NT2/D1 (cell line): ENCODE results near the gene ARHGAP42.
"Not testable (repeated sequence)": the region's sequence is repeated elsewhere in the genome, so short reads cannot be mapped to it uniquely, and the experiment has no call there.

ENCODE experiments used
- DNase-seq: peaks from one replicate; pipeline ENCODE4 v3.0.0-alpha.2; 2011; ENCODE audit warnings: low read depth, low spot score
- H3K27me3 ChIP-seq: 2 replicates; pipeline ENCODE4 v1.6.0; 2011; ENCODE audit warnings: mild to moderate bottlenecking; ENCODE audit not compliant: insufficient read length, insufficient read depth
- H3K36me3 ChIP-seq: 2 replicates; pipeline ENCODE4 v1.6.1; 2011; ENCODE audit warnings: mild to moderate bottlenecking, low read length, mixed read lengths; ENCODE audit not compliant: insufficient read depth, insufficient read length
- H3K4me1 ChIP-seq: 2 replicates; pipeline ENCODE4 v1.5.1; 2011; ENCODE audit not compliant: insufficient read depth, insufficient read length
- H3K4me3 ChIP-seq: 2 replicates; pipeline ENCODE4 v1.5.1; 2011; ENCODE audit warnings: low read depth; ENCODE audit not compliant: insufficient read length
- H3K9ac ChIP-seq: 2 replicates; pipeline ENCODE4 v1.6.0; 2011; ENCODE audit warnings: low read depth; ENCODE audit not compliant: insufficient read length
- H3K9me3 ChIP-seq: 2 replicates; pipeline ENCODE4 v1.5.1; 2011; ENCODE audit warnings: mild to moderate bottlenecking, low read length; ENCODE audit not compliant: insufficient read depth
- SUZ12 ChIP-seq: IDR thresholded peaks from 2 replicates; pipeline ENCODE4 v1.6.1; 2011; ENCODE audit not compliant: insufficient read length, insufficient read depth; ENCODE audit errors: extremely low read depth
- YY1 ChIP-seq: IDR thresholded peaks from 2 replicates; pipeline ENCODE4 v1.6.1; 2011; ENCODE audit not compliant: insufficient read length, insufficient read depth
- ZNF274 ChIP-seq: IDR thresholded peaks from 2 replicates; pipeline ENCODE4 v1.6.1; 2011; ENCODE audit warnings: mild to moderate bottlenecking, low read depth, low read length

ARHGAP42 gene

GRCh38 chr11:101010899-101011298 lies 323.8 kb downstream of the ARHGAP42 start:
- no peak overlapping the region for H3K4me3 ChIP-seq
- TF ChIP-seq YY1 (no peak), ZNF274 (no peak), SUZ12 (no peak)
- H3K36me3 ChIP-seq = no peaks in the 10 kb centered on the region
- H3K9ac ChIP-seq = no peak overlapping the region
- no peaks in the 10 kb centered on the region for H3K9me3 ChIP-seq
- H3K27me3 ChIP-seq = no peaks in the 10 kb centered on the region
- H3K4me1 ChIP-seq = no peaks in the 10 kb centered on the region
- peak; percentile 27 for DNase-seq

DNA sequence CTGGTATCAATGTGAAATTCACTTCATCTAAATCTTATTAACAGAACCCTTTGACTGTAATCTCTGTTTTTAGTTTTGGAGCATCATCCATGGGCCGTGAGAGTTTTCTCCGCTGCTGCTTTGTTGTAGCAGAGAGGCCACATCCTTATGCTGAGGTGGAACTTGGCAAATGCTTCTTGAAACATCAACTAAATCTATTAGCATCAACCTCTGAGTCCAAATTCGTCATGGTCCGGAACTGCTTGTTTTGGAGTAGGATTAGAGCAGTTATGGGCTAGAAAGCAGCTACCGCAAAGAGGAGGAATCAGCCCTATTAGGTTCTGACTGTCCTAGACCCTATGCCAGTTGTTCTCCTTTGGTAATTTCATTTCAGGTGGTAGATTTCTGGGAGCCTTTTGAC lies 324.8 kb downstream of the ARHGAP42 start:
- no peaks in the 10 kb centered on the region for H3K9me3 ChIP-seq
- no peaks in the 10 kb centered on the region for H3K36me3 ChIP-seq
- no peak for DNase-seq
- H3K4me1 ChIP-seq = no peaks in the 10 kb centered on the region
- no peaks in the 10 kb centered on the region for H3K27me3 ChIP-seq
- H3K4me3 ChIP-seq = no peak overlapping the region
- no peak overlapping the region for H3K9ac ChIP-seq
- no peak for TF ChIP-seq SUZ12
- no peak for TF ChIP-seq YY1
- TF ChIP-seq ZNF274 = no peak

- H3K9me3 ChIP-seq, H3K36me3 ChIP-seq, H3K4me1 ChIP-seq, DNase-seq, H3K27me3 ChIP-seq, H3K4me3 ChIP-seq, H3K9ac ChIP-seq: not testable (repeated sequence)
These were observed 326.6 kb downstream of the ARHGAP42 start for GRCh38 chr11:101013702-101014101.

DNA sequence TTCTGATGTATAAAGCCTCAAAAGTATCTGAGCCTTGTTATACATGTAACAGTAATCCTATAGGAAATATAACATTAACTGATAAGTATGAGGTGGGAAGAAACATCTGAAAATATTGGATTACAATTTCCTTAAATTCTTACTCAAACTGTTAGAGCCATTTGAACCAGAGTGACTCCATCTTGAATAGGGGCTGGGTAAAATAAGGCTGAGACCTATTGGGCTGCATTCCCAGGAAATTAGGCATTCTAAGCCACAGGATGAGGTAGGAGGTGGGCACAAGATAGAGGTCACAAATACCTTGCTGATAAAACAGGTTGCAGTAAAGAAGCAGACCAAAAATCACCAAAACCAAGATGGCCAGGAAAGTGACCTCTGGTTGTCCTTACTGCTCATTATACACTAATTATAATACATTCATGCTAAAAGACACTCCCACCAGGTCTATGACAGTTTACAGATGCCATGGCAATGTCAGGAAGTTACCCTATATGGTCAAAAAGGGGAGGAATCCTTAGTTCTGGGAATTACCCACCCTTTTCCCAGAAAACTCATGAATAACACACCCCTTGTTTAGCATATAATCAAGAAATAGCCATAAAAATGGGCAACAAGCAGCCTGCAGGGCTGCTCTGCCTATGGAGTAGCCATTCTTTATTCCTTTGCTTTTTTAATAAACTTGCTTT lies 327.7 kb downstream of the ARHGAP42 start:
- TF ChIP-seq ZNF274 (no peak), SUZ12 (no peak), YY1 (no peak)
- H3K27me3 ChIP-seq = no peaks in the 10 kb centered on the region
- H3K9me3 ChIP-seq = no peaks in the 10 kb centered on the region
- no peak for DNase-seq
- no peaks in the 10 kb centered on the region for H3K4me1 ChIP-seq
- H3K9ac ChIP-seq = no peak overlapping the region
- H3K36me3 ChIP-seq = no peaks in the 10 kb centered on the region
- no peak overlapping the region for H3K4me3 ChIP-seq

DNA sequence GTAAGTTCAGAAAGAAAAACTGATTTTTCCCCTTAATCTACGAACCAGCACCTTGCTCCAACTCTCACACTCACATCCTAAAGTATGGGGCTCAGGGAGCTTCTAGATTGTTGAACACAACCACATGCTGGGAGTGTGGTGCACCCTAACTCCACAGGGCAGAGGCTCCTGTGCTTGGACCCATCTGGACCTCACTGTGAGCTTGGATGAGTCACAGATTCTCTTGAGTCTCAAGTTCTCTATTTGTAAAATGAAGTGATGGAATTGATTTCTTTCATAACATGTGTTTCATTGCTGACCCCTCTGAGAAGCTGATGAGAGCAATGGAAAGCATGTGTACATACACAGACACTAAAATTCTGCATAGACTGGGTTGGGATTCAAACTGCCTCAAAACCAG lies 332.8 kb downstream of the ARHGAP42 start:
- Histone ChIP-seq H3K27me3 (no peaks in the 10 kb centered on the region), H3K36me3 (no peaks in the 10 kb centered on the region), H3K9me3 (no peaks in the 10 kb centered on the region), H3K4me3 (no peak overlapping the region), H3K9ac (no peak overlapping the region), H3K4me1 (no peaks in the 10 kb centered on the region)
- TF ChIP-seq SUZ12 (no peak), ZNF274 (no peak), YY1 (no peak)
- DNase-seq = no peak

GRCh38 chr11:101022256-101022655 lies 335.2 kb downstream of the ARHGAP42 start:
- no peaks in the 10 kb centered on the region for H3K27me3 ChIP-seq
- no peak overlapping the region for H3K4me3 ChIP-seq
- no peaks in the 10 kb centered on the region for H3K4me1 ChIP-seq
- DNase-seq = no peak
- H3K9me3 ChIP-seq = no peaks in the 10 kb centered on the region
- TF ChIP-seq ZNF274 (no peak), SUZ12 (no peak), YY1 (no peak)
- no peaks in the 10 kb centered on the region for H3K36me3 ChIP-seq
- no peak overlapping the region for H3K9ac ChIP-seq

DNA sequence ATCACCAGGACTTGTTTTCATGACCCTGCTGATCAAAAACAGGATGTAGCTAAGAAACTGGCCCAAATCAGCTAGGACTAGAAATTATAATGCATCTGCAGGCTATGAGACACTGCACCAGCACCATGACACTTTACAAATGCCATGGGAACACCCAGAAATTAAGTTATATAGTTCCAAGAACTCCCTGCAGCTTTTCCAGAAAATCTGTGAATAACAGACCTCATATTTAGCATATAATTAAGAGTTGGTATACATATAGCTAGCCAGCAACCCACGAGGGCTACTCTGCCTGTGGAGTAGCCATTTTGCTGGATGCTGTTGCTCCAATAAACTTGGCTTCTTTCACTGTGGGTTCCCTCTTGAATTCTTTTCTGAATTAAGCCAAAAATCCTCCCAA lies 341.6 kb downstream of the ARHGAP42 start:
- Histone ChIP-seq H3K9me3 (no peaks in the 10 kb centered on the region), H3K36me3 (no peaks in the 10 kb centered on the region), H3K27me3 (no peaks in the 10 kb centered on the region), H3K9ac (no peak overlapping the region), H3K4me3 (no peak overlapping the region), H3K4me1 (no peaks in the 10 kb centered on the region)
- no peak for TF ChIP-seq SUZ12
- TF ChIP-seq ZNF274 = no peak
- no peak for TF ChIP-seq YY1
- no peak for DNase-seq

GRCh38 chr11:101030015-101030414 lies 342.9 kb downstream of the ARHGAP42 start:
- H3K36me3 ChIP-seq = no peaks in the 10 kb centered on the region
- H3K9ac ChIP-seq = no peak overlapping the region
- no peaks in the 10 kb centered on the region for H3K4me1 ChIP-seq
- H3K27me3 ChIP-seq = no peaks in the 10 kb centered on the region
- H3K9me3 ChIP-seq = no peaks in the 10 kb centered on the region
- H3K4me3 ChIP-seq = no peak overlapping the region
- no peak for DNase-seq
- TF ChIP-seq SUZ12 (no peak), ZNF274 (no peak), YY1 (no peak)
